HUES6 (cell line): ENCODE results near the gene KRT83.
"Not testable (repeated sequence)": the region's sequence is repeated elsewhere in the genome, so short reads cannot be mapped to it uniquely, and the experiment has no call there.

Experiments used
- H3K27ac ChIP-seq: 2 replicates; pipeline ENCODE4 v1.7.0; 2013; ENCODE audit warnings: low read depth, mild to moderate bottlenecking, low read length, inconsistent platforms
- H3K27me3 ChIP-seq: 2 replicates; pipeline ENCODE4 v1.6.1; 2013; ENCODE audit warnings: low read length; ENCODE audit not compliant: control insufficient read depth, insufficient read depth
- H3K36me3 ChIP-seq: 2 replicates; pipeline ENCODE4 v1.6.1; 2013; ENCODE audit warnings: low read length; ENCODE audit not compliant: control insufficient read depth, insufficient read depth
- H3K4me1 ChIP-seq: 2 replicates; pipeline ENCODE4 v1.6.1; 2013; ENCODE audit warnings: low read length; ENCODE audit not compliant: control insufficient read depth, insufficient read depth
- H3K4me3 ChIP-seq: 2 replicates; pipeline ENCODE4 v1.5.1; 2013; ENCODE audit warnings: low read depth, low read length
- H3K9ac ChIP-seq: one replicate; pipeline ENCODE4 v1.6.1; 2013; ENCODE audit warnings: mild to moderate bottlenecking, low read length
- H3K9me3 ChIP-seq: 2 replicates; pipeline ENCODE4 v1.6.1; 2013; ENCODE audit warnings: low read depth, low read length; ENCODE audit not compliant: control insufficient read depth, insufficient read depth

The KRT83 gene

DNA sequence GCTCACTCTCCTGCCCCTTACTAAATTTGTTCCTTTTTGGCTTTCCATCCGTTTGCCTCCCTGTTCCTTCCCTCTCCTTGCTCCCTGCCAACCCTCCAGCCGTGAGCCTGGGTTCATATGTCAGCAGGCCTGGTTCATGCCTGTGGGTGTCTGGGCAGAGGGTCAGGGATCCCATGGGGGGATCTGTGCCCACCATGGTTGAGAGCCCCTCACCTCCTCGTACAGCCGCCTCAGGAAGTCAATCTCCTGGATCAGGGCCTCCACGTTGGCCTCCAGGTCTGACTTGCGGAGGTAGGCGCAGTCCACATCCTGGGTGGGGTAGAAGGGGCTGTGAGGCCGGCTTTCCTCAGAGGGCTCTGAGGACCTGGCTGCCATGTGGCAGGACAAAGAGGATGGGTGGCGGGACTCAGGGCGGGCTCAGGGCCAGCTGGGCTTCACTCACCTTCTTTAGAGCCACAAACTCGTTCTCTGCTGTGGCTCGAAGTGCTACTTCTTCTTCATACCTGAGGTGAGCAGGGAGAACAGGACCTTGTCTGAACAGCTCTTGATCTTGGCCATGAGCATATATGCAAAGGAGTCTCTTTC is 3.6 kb downstream of the KRT83 start:
- H3K27me3 ChIP-seq = peaks cover 15% of the 10 kb centered on the region; the same call in 1 of the 2 replicates

DNA sequence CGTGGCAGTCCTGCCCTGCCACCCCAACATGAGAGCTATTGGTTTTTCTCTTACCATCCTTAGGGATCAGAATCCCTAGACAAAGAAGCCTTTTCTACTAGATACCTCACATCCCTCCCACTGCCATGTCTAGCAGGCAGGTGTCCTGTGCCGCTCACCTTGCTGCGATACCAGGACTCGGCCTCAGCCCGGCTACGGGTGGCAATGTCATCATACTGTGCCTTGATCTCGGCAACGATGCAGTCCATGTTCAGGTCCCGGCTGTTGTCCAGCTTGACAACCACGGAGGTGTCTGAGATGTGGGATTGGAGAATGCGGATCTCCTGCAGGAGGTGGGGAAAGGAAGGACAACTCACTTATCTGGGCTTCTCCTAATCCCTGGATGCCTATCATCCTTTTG is 4.5 kb downstream of the KRT83 start:
- H3K4me3 ChIP-seq = no peak overlapping the region
- H3K9me3 ChIP-seq = no peaks in the 10 kb centered on the region
- H3K27ac ChIP-seq = no peak overlapping the region
- H3K27me3 ChIP-seq = peaks cover 23% of the 10 kb centered on the region; the same call in 1 of the 2 replicates
- no peaks in the 10 kb centered on the region for H3K36me3 ChIP-seq
- H3K4me1 ChIP-seq = no peaks in the 10 kb centered on the region
- no peak overlapping the region for H3K9ac ChIP-seq

More for the DNA sequence above, 3.6 kb downstream of the KRT83 start:
- no peaks in the 10 kb centered on the region for H3K36me3 ChIP-seq
- H3K9me3 ChIP-seq = no peaks in the 10 kb centered on the region
- no peak overlapping the region for H3K4me3 ChIP-seq
- no peak overlapping the region for H3K27ac ChIP-seq
- H3K9ac ChIP-seq = no peak overlapping the region
- no peaks in the 10 kb centered on the region for H3K4me1 ChIP-seq

- no peaks in the 10 kb centered on the region for H3K4me1 ChIP-seq
- H3K9me3 ChIP-seq = no peaks in the 10 kb centered on the region
- no peak overlapping the region for H3K9ac ChIP-seq
- H3K36me3 ChIP-seq = no peaks in the 10 kb centered on the region
- H3K27ac ChIP-seq = no peak overlapping the region
- H3K27me3 ChIP-seq = peaks cover 27% of the 10 kb centered on the region
- no peak overlapping the region for H3K4me3 ChIP-seq
Measured at GRCh38 chr12:52316290-52316689, 4.9 kb downstream of the KRT83 start.

- H3K36me3 ChIP-seq, H3K4me3 ChIP-seq, H3K9ac ChIP-seq, H3K9me3 ChIP-seq, H3K27ac ChIP-seq, H3K4me1 ChIP-seq: not testable (repeated sequence)
- H3K27me3 ChIP-seq = peaks cover 33% of the 10 kb centered on the region
Measured at GRCh38 chr12:52315721-52316120, 5.5 kb downstream of the KRT83 start.

- Histone ChIP-seq H3K9me3 (no peaks in the 10 kb centered on the region), H3K4me3 (no peak overlapping the region), H3K36me3 (no peaks in the 10 kb centered on the region), H3K27me3 (peaks cover 40% of the 10 kb centered on the region), H3K27ac (no peak overlapping the region), H3K9ac (no peak overlapping the region), H3K4me1 (no peaks in the 10 kb centered on the region)
Measured at GRCh38 chr12:52314511-52314910, 6.7 kb downstream of the KRT83 start.

- Histone ChIP-seq H3K27me3 (peaks cover 46% of the 10 kb centered on the region), H3K27ac (no peak overlapping the region), H3K9me3 (no peaks in the 10 kb centered on the region), H3K9ac (no peak overlapping the region), H3K4me1 (peaks cover 3% of the 10 kb centered on the region), H3K4me3 (no peak overlapping the region), H3K36me3 (no peaks in the 10 kb centered on the region)
Measured at GRCh38 chr12:52313926-52314325, 7.3 kb downstream of the KRT83 start.

GRCh38 chr12:52313461-52313860 is 7.7 kb downstream of the KRT83 start:
- peaks cover 6% of the 10 kb centered on the region for H3K4me1 ChIP-seq
- H3K4me3 ChIP-seq = no peak overlapping the region
- no peaks in the 10 kb centered on the region for H3K36me3 ChIP-seq
- H3K9ac ChIP-seq = no peak overlapping the region
- H3K27ac ChIP-seq = no peak overlapping the region
- H3K9me3 ChIP-seq = no peaks in the 10 kb centered on the region
- H3K27me3 ChIP-seq = peaks cover 50% of the 10 kb centered on the region

DNA sequence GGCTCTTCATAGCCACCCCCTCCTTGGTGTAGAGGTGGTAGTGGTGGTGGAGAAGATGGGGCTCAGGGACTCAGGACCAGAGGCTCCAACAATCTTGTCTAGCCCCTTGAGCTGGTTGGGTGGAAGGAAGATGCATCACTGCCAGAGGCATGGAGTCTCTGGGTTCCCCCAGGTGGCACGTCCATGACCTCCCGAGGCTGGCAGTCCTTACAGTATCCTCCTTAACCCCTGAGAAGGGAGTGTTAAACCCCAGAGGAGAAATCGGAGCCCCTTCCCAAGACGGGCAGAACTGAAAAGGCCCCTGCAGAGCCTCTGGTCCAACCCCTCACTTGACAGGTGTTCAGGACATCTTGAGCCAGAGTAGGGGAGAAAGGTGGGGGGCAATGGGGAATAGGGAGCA is 9.1 kb downstream of the KRT83 start:
- no peak overlapping the region for H3K9ac ChIP-seq
- H3K9me3 ChIP-seq = no peaks in the 10 kb centered on the region
- no peak overlapping the region for H3K27ac ChIP-seq
- no peak overlapping the region for H3K4me3 ChIP-seq
- peaks cover 64% of the 10 kb centered on the region for H3K27me3 ChIP-seq
- peaks cover 9% of the 10 kb centered on the region for H3K4me1 ChIP-seq
- no peaks in the 10 kb centered on the region for H3K36me3 ChIP-seq

DNA sequence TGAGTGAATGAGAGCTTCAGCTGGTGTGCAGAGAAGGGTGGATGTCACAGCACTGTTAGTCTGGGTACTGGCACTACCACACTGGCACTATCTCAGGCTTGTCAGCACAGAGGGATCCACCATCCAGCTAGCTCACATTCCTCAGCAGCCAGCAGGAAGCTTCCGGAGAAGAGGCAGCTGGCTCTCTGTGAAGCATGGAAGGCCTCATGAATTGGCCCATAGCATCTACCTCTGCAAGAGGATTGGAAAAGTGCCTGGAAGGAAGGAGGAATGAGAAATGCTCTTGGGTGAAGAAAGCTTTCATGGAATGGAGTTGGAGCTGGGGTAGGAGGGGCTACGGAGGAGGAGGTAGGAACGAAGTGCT is 9.9 kb downstream of the KRT83 start:
- Histone ChIP-seq H3K36me3 (no peaks in the 10 kb centered on the region), H3K27me3 (peaks cover 72% of the 10 kb centered on the region), H3K27ac (no peak overlapping the region), H3K9me3 (no peaks in the 10 kb centered on the region), H3K4me1 (peaks cover 9% of the 10 kb centered on the region), H3K4me3 (no peak overlapping the region), H3K9ac (no peak overlapping the region)

- H3K9me3 ChIP-seq = no peaks in the 10 kb centered on the region
- H3K36me3 ChIP-seq = no peaks in the 10 kb centered on the region
- H3K4me3 ChIP-seq = no peak overlapping the region
- peaks cover 78% of the 10 kb centered on the region for H3K27me3 ChIP-seq
- no peak overlapping the region for H3K9ac ChIP-seq
- peaks cover 9% of the 10 kb centered on the region for H3K4me1 ChIP-seq
- H3K27ac ChIP-seq = no peak overlapping the region
Measured at GRCh38 chr12:52310622-52311284, 10.4 kb downstream of the KRT83 start.

DNA sequence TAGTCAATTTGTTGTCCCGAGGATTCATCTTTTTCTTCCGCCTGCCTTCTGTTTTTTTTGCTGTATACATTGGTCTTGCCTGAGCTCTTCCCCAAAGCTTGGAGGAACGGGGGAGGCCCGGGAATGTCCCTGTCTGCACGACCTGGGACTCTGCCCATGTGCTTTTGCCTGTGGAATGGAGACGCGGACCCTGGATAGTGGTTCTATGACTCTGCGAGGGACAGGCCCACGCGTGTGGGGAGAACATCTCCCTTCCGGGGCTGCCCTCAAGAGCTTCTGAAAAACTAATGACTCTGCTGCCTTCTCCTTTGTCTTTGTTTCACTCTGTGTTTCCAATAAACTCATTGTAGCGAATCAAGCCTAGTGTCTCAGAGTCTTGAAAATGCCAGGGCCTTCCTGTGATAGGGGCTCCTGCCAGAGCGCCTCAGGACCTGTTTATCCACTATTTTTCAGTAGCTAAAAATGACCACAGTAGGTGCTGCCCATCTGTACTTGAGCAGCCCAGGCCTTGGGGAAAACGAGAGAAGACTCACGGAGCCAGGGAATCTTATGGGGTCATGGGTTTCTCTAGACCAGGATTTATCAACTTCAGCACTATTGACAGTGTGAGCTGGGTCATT is 12.3 kb downstream of the KRT83 start:
- Histone ChIP-seq H3K9ac (no peak overlapping the region), H3K4me1 (peaks cover 9% of the 10 kb centered on the region), H3K9me3 (no peaks in the 10 kb centered on the region), H3K27ac (no peak overlapping the region), H3K36me3 (no peaks in the 10 kb centered on the region), H3K4me3 (peak overlapping the region; percentile 79), H3K27me3 (peaks cover 77% of the 10 kb centered on the region)
